ENCODE measurements around the gene CTNND2.

The CTNND2 gene

DNA sequence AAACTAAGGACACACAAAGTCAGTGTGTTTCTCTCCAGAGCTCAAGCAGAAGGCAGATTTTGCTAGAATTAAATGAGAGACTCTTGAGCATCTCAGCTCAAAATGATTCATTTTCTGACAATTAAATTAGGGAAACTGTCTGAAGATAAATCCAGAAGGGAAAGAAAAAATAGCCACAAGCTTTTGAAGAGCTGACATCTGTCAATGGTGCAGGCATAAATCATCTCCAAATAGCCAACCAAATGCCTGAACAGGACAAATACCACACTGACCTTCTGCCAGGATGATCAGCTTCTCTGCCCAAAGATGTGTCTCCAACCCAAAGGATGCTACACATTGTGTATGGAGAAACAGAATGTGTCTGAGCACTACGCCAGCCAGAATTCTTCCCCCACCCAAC is 199.3 kb downstream of the CTNND2 start:
- Histone ChIP-seq H3K36me3 (ENCODE audit: insufficient read depth, low read length) (no peaks in the 10 kb centered on the region), H3K9ac (ENCODE audit: low read depth, low read length) (no peak overlapping the region), H3K4me1 (ENCODE audit: insufficient read depth, low read length) (no peaks in the 10 kb centered on the region), H3K4me2 (ENCODE audit: insufficient read depth, low read length) (no peak overlapping the region), H3K9me3 (ENCODE audit: insufficient read depth, low read length, severe bottlenecking) (no peaks in the 10 kb centered on the region), H4K20me1 (ENCODE audit: insufficient read depth, low read length) (no peaks in the 10 kb centered on the region), H3K4me3 (ENCODE audit: low read depth in 1 of 2, low read length in 2 of 2) (no peak overlapping the region), H3K27me3 (ENCODE audit: insufficient read depth, low read length, poor library complexity) (no peaks in the 10 kb centered on the region), H3K27ac (ENCODE audit: low read length) (no peak overlapping the region), H3K79me2 (ENCODE audit: insufficient read depth, low read length) (no peaks in the 10 kb centered on the region), H2AFZ (ENCODE audit: low read depth, low read length) (no peak overlapping the region)
- no peak for DNase-seq
- no peak for ATAC-seq (ENCODE audit: insufficient read depth, low read depth)
- TF ChIP-seq CTCF (IDR thresholded peaks at IDR 0.05; ENCODE audit: borderline replicate concordance, extremely low read depth, low read length, poor library complexity, severe bottlenecking) (no peak), EZH2 (IDR thresholded peaks at IDR 0.05; ENCODE audit: borderline replicate concordance, low read depth, low read length, severe bottlenecking) (no peak)

- Histone ChIP-seq H3K4me2 (ENCODE audit: insufficient read depth, low read length) (no peak overlapping the region), H4K20me1 (ENCODE audit: insufficient read depth, low read length) (no peaks in the 10 kb centered on the region), H3K27me3 (ENCODE audit: insufficient read depth, low read length, poor library complexity) (no peaks in the 10 kb centered on the region), H3K79me2 (ENCODE audit: insufficient read depth, low read length) (no peaks in the 10 kb centered on the region), H3K4me1 (ENCODE audit: insufficient read depth, low read length) (no peaks in the 10 kb centered on the region), H3K9ac (ENCODE audit: low read depth, low read length) (no peak overlapping the region), H3K27ac (ENCODE audit: low read length) (no peak overlapping the region), H3K4me3 (ENCODE audit: low read depth in 1 of 2, low read length in 2 of 2) (no peak overlapping the region), H3K36me3 (ENCODE audit: insufficient read depth, low read length) (no peaks in the 10 kb centered on the region), H2AFZ (ENCODE audit: low read depth, low read length) (no peak overlapping the region), H3K9me3 (ENCODE audit: insufficient read depth, low read length, severe bottlenecking) (no peaks in the 10 kb centered on the region)
- DNase-seq = no peak
- ATAC-seq (ENCODE audit: insufficient read depth, low read depth) = no peak
- TF ChIP-seq CTCF (IDR thresholded peaks at IDR 0.05; ENCODE audit: borderline replicate concordance, extremely low read depth, low read length, poor library complexity, severe bottlenecking) = no peak
- no peak for TF ChIP-seq EZH2 (IDR thresholded peaks at IDR 0.05; ENCODE audit: borderline replicate concordance, low read depth, low read length, severe bottlenecking)
Observed at GRCh38 chr5:11700391-11700790, 203.9 kb downstream of the CTNND2 start.

- no peak for DNase-seq
- Histone ChIP-seq H3K27ac (ENCODE audit: low read length) (no peak overlapping the region), H3K9me3 (ENCODE audit: insufficient read depth, low read length, severe bottlenecking) (no peaks in the 10 kb centered on the region), H3K4me1 (ENCODE audit: insufficient read depth, low read length) (no peaks in the 10 kb centered on the region), H3K4me3 (ENCODE audit: low read depth in 1 of 2, low read length in 2 of 2) (no peak overlapping the region), H3K36me3 (ENCODE audit: insufficient read depth, low read length) (no peaks in the 10 kb centered on the region), H2AFZ (ENCODE audit: low read depth, low read length) (no peak overlapping the region), H3K9ac (ENCODE audit: low read depth, low read length) (no peak overlapping the region), H4K20me1 (ENCODE audit: insufficient read depth, low read length) (no peaks in the 10 kb centered on the region), H3K27me3 (ENCODE audit: insufficient read depth, low read length, poor library complexity) (no peaks in the 10 kb centered on the region), H3K79me2 (ENCODE audit: insufficient read depth, low read length) (no peaks in the 10 kb centered on the region), H3K4me2 (ENCODE audit: insufficient read depth, low read length) (no peak overlapping the region)
- no peak for ATAC-seq (ENCODE audit: insufficient read depth, low read depth)
- no peak for TF ChIP-seq CTCF (IDR thresholded peaks at IDR 0.05; ENCODE audit: borderline replicate concordance, extremely low read depth, low read length, poor library complexity, severe bottlenecking)
- no peak for TF ChIP-seq EZH2 (IDR thresholded peaks at IDR 0.05; ENCODE audit: borderline replicate concordance, low read depth, low read length, severe bottlenecking)
Observed at GRCh38 chr5:11692636-11693035, 211.6 kb downstream of the CTNND2 start.

DNA sequence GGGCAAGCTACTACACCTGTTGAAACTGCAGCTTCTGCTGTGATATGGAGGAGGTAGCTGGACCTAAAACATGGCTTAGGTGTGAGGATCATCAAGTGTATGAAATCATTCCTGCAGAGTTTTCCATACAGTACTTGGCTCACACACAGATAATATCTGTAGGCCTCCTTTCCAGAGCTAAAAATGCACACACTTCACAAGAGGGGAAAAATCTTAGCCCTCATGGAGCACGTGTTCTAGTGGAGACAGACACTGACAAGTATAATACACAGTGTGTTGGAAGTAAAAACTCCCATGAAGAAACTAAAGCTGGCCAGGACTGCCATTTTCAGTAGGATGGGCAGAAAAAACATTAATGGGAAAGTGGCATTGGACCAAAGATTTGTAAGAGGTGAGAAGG is 216.7 kb downstream of the CTNND2 start:
- no peak for DNase-seq
- H3K9ac ChIP-seq (ENCODE audit: low read depth, low read length) = no peak overlapping the region
- H3K27ac ChIP-seq (ENCODE audit: low read length) = no peak overlapping the region
- no peak for TF ChIP-seq CTCF (IDR thresholded peaks at IDR 0.05; ENCODE audit: borderline replicate concordance, extremely low read depth, low read length, poor library complexity, severe bottlenecking)
- TF ChIP-seq EZH2 (IDR thresholded peaks at IDR 0.05; ENCODE audit: borderline replicate concordance, low read depth, low read length, severe bottlenecking) = no peak
- no peaks in the 10 kb centered on the region for H3K4me1 ChIP-seq (ENCODE audit: insufficient read depth, low read length)
- H3K4me3 ChIP-seq (ENCODE audit: low read depth in 1 of 2, low read length in 2 of 2) = no peak overlapping the region
- no peaks in the 10 kb centered on the region for H3K9me3 ChIP-seq (ENCODE audit: insufficient read depth, low read length, severe bottlenecking)
- no peak overlapping the region for H3K4me2 ChIP-seq (ENCODE audit: insufficient read depth, low read length)
- ATAC-seq (ENCODE audit: insufficient read depth, low read depth) = no peak
- H2AFZ ChIP-seq (ENCODE audit: low read depth, low read length) = no peak overlapping the region
- H3K79me2 ChIP-seq (ENCODE audit: insufficient read depth, low read length) = no peaks in the 10 kb centered on the region
- H3K27me3 ChIP-seq (ENCODE audit: insufficient read depth, low read length, poor library complexity) = no peaks in the 10 kb centered on the region
- no peaks in the 10 kb centered on the region for H4K20me1 ChIP-seq (ENCODE audit: insufficient read depth, low read length)
- no peaks in the 10 kb centered on the region for H3K36me3 ChIP-seq (ENCODE audit: insufficient read depth, low read length)

Data from DND-41 (cell line).